H9 (cell line): ENCODE measurements around the gene ARHGAP26. TPM values are rescaled to one million over a fixed set of nuclear protein-coding genes. Genes with fewer than 3 reads are reported as not detected.

Experiments
- DNase-seq: peaks from one replicate; pipeline ENCODE4 v3.0.0-alpha.2; 2017
- H2AFZ ChIP-seq: one replicate; pipeline ENCODE4 v1.6.1; 2013; ENCODE audit warnings: mild to moderate bottlenecking, low read length, control low read depth, moderate library complexity
- H2AK5ac ChIP-seq: 2 replicates; pipeline ENCODE4 v1.6.1; 2013; ENCODE audit warnings: low read length, control low read depth, mixed read lengths; ENCODE audit not compliant: insufficient read length
- H2BK120ac ChIP-seq: one replicate; pipeline ENCODE4 v1.6.1; 2013; ENCODE audit warnings: low read depth, mild to moderate bottlenecking, low read length, control low read depth, inconsistent platforms; ENCODE audit not compliant: poor library complexity, severe bottlenecking
- H2BK12ac ChIP-seq: 2 replicates; pipeline ENCODE4 v1.6.1; 2013; ENCODE audit warnings: low read length, control low read depth, mixed read lengths, low read depth; ENCODE audit not compliant: insufficient read length
- H2BK15ac ChIP-seq: 2 replicates; pipeline ENCODE4 v1.6.1; 2013; ENCODE audit warnings: low read depth, low read length, control low read depth
- H2BK20ac ChIP-seq: one replicate; pipeline ENCODE4 v1.6.1; 2013; ENCODE audit warnings: low read depth, mild to moderate bottlenecking, low read length, control low read depth, inconsistent platforms; ENCODE audit not compliant: poor library complexity, severe bottlenecking
- H2BK5ac ChIP-seq: 2 replicates; pipeline ENCODE4 v1.6.1; 2013; ENCODE audit warnings: low read length, control low read depth, mixed read lengths; ENCODE audit not compliant: insufficient read length
- H3K14ac ChIP-seq: 2 replicates; pipeline ENCODE4 v1.6.1; 2013; ENCODE audit warnings: low read length, control low read depth; ENCODE audit not compliant: insufficient read depth
- H3K18ac ChIP-seq: 2 replicates; pipeline ENCODE4 v1.6.1; 2013; ENCODE audit warnings: low read depth, mild to moderate bottlenecking, mixed read lengths, low read length, control low read depth; ENCODE audit not compliant: insufficient read length
- H3K23ac ChIP-seq: 2 replicates; pipeline ENCODE4 v1.6.1; 2013; ENCODE audit warnings: low read length, control low read depth, mixed read lengths, low read depth; ENCODE audit not compliant: insufficient read length
- H3K23me2 ChIP-seq: 2 replicates; pipeline ENCODE4 v1.6.1; 2013; ENCODE audit warnings: low read depth, mild to moderate bottlenecking, mixed read lengths, low read length, control low read depth; ENCODE audit not compliant: insufficient read length, poor library complexity, severe bottlenecking
- H3K27ac ChIP-seq: 2 replicates; pipeline ENCODE4 v1.5.1; 2013; ENCODE audit warnings: low read length, control low read depth, mixed read lengths, low read depth; ENCODE audit not compliant: insufficient read length
- H3K27me3 ChIP-seq: 2 replicates; pipeline ENCODE4 v1.6.1; 2013; ENCODE audit warnings: low read length, control low read depth, inconsistent platforms; ENCODE audit not compliant: insufficient read depth
- H3K4ac ChIP-seq: 2 replicates; pipeline ENCODE4 v1.6.1; 2013; ENCODE audit warnings: low read depth, mild to moderate bottlenecking, control low read depth, inconsistent platforms, low read length, moderate library complexity
- H3K4me1 ChIP-seq: 2 replicates; pipeline ENCODE4 v1.6.1; 2013; ENCODE audit warnings: low read length, control low read depth, inconsistent platforms; ENCODE audit not compliant: insufficient read depth
- H3K4me2 ChIP-seq: 2 replicates; pipeline ENCODE4 v1.6.1; 2013; ENCODE audit warnings: low read length, control low read depth, mixed read lengths; ENCODE audit not compliant: insufficient read length, insufficient read depth
- H3K56ac ChIP-seq: 2 replicates; pipeline ENCODE4 v1.6.1; 2013; ENCODE audit warnings: low read depth, mild to moderate bottlenecking, mixed read lengths, low read length, control low read depth; ENCODE audit not compliant: insufficient read length
- H3K79me1 ChIP-seq: 2 replicates; pipeline ENCODE4 v1.6.1; 2013; ENCODE audit warnings: low read depth, mild to moderate bottlenecking, moderate library complexity, low read length, control low read depth, inconsistent platforms; ENCODE audit not compliant: insufficient read depth, poor library complexity, severe bottlenecking
- H3K79me2 ChIP-seq: 2 replicates; pipeline ENCODE4 v1.6.1; 2013; ENCODE audit warnings: low read length, control low read depth, inconsistent platforms; ENCODE audit not compliant: insufficient read depth
- H3K9ac ChIP-seq: 2 replicates; pipeline ENCODE4 v1.6.1; 2013; ENCODE audit warnings: low read length, control low read depth, mixed read lengths; ENCODE audit not compliant: insufficient read length; ENCODE audit errors: extremely low read depth
- H3K9me3 ChIP-seq: one replicate; pipeline ENCODE4 v1.6.1; 2013; ENCODE audit warnings: low read depth, low read length, inconsistent platforms; ENCODE audit not compliant: control insufficient read depth
- H3T11ph ChIP-seq: one replicate; pipeline ENCODE4 v1.6.1; 2013; ENCODE audit warnings: mild to moderate bottlenecking, low read length, control low read depth, inconsistent platforms
- H4K20me1 ChIP-seq: one replicate; pipeline ENCODE4 v1.6.1; 2013; ENCODE audit not compliant: control insufficient read depth, insufficient read length, insufficient read depth
- H4K5ac ChIP-seq: 2 replicates; pipeline ENCODE4 v1.6.1; 2013; ENCODE audit warnings: low read depth, mild to moderate bottlenecking, mixed read lengths, low read length, control low read depth; ENCODE audit not compliant: insufficient read length
- H4K8ac ChIP-seq: replicated peaks from 2 replicates; pipeline ENCODE4 v1.6.1; 2013; ENCODE audit warnings: low read length, control low read depth, mixed read lengths, low read depth; ENCODE audit not compliant: insufficient read length
- H4K91ac ChIP-seq: 2 replicates; pipeline ENCODE4 v1.6.1; 2013; ENCODE audit warnings: low read depth, mild to moderate bottlenecking, moderate library complexity, mixed read lengths, low read length, control low read depth; ENCODE audit not compliant: insufficient read length
- H3K27ac Mint-ChIP-seq, 3 experiments: 2 replicates in 2 of 3; 3 replicates in 1 of 3; pipeline ENCODE4 v1.8.0; 2020 to 2021; ENCODE audit warnings: mixed read lengths in 3 of 3, mild to moderate bottlenecking in 1 of 3, moderate library complexity in 1 of 3
- H3K27me3 Mint-ChIP-seq: 2 replicates; pipeline ENCODE4 v1.8.0; 2021; ENCODE audit warnings: low read depth, mild to moderate bottlenecking, moderate library complexity, mixed read lengths
- H3K36me3 Mint-ChIP-seq, 3 experiments: 2 replicates in 2 of 3; 3 replicates in 1 of 3; pipeline ENCODE4 v1.8.0; 2020 to 2021; ENCODE audit warnings: low read depth in 3 of 3, mixed read lengths in 3 of 3; ENCODE audit not compliant: insufficient read depth in 1 of 3
- H3K4me1 Mint-ChIP-seq, 2 experiments: 2 replicates each; pipeline ENCODE4 v1.8.0; 2020; ENCODE audit warnings: mixed read lengths in 2 of 2
- H3K4me3 Mint-ChIP-seq, 2 experiments: 2 replicates in 1 of 2; 3 replicates in 1 of 2; pipeline ENCODE4 v1.8.0; 2020 to 2021; ENCODE audit warnings: mild to moderate bottlenecking in 2 of 2, mixed read lengths in 2 of 2, moderate library complexity in 1 of 2
- H3K9me3 Mint-ChIP-seq, 2 experiments: 2 replicates in 1 of 2; 3 replicates in 1 of 2; pipeline ENCODE4 v1.8.0; 2020; ENCODE audit warnings: mild to moderate bottlenecking in 2 of 2, mixed read lengths in 2 of 2, moderate library complexity in 1 of 2
- CTCF ChIP-seq: fragments of 200-600 bp; sonication (generic); conservative IDR thresholded peaks from 3 replicates; pipeline ENCODE4 v1.8.0; 2021; ENCODE audit warnings: antibody characterized with exemption, mild to moderate bottlenecking
- WGBS: extraction: QIAGEN DNeasy Blood & Tissue Kit; methylation state at CpG from one replicate; pipeline ENCODE4 v1.1.7; 2013; ENCODE audit warnings: missing lambda C conversion rate, low lambda C conversion rate, mixed read lengths; ENCODE audit not compliant: insufficient read length; ENCODE audit errors: extremely low coverage; 5-methylcytosine and 5-hydroxymethylcytosine counted together
- total RNA-seq: library from RNA; stranded (reverse); gene quantifications from 2 replicates; pipeline ENCODE4 v1.2.1, GENCODE V29; 2021

ARHGAP26 gene
- total RNA-seq, 1 experiment from 2014 or later: 13.8 TPM

DNA sequence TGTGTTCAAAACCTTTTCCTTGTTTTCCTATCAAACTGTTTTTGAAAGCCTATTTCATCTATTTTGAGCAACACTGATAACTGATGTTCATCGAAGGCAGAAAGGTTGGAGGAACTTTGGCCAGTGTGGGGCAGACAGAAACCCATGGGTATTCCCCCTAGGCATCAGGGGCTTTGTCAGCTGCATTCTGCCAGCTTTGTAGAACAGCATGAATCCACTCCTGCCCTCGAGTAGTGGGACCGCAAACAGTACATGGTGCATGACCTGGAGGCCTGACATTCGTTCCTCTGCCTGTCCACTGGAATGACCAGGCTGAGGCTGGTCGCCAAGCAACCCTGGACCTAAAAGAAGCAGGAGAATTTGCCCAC, 22.7 kb downstream of the ARHGAP26 start:
- Histone ChIP-seq H2BK120ac (no peak overlapping the region), H3K14ac (no peak overlapping the region), H4K5ac (no peak overlapping the region), H2BK5ac (no peak overlapping the region), H3K27ac (no peak overlapping the region), H3K9ac (no peak overlapping the region), H3T11ph (no peak overlapping the region), H3K4me1 (no peaks in the 10 kb centered on the region), H2AFZ (no peak overlapping the region), H4K91ac (no peak overlapping the region), H3K23ac (no peak overlapping the region), H2BK12ac (no peak overlapping the region), H3K4ac (no peak overlapping the region), H3K56ac (no peak overlapping the region), H4K8ac (no peak overlapping the region), H3K18ac (no peak overlapping the region), H3K27me3 (no peaks in the 10 kb centered on the region), H3K4me2 (no peak overlapping the region), H3K79me1 (no peaks in the 10 kb centered on the region), H4K20me1 (no peaks in the 10 kb centered on the region), H3K79me2 (peaks cover 3% of the 10 kb centered on the region; the same call in 1 of the 2 replicates), H3K9me3 (no peaks in the 10 kb centered on the region), H3K23me2 (no peaks in the 10 kb centered on the region), H2BK20ac (no peak overlapping the region), H2BK15ac (no peak overlapping the region), H2AK5ac (no peak overlapping the region)
- H3K9me3 Mint-ChIP-seq: no peaks in the 10 kb centered on the region
- no peak overlapping the region for H3K27ac Mint-ChIP-seq
- no peaks in the 10 kb centered on the region for H3K36me3 Mint-ChIP-seq
- WGBS: no CpG with 5 or more reads among the region's 5 CpGs
- H3K4me3 Mint-ChIP-seq: no peak overlapping the region
- no peak for TF ChIP-seq CTCF
- peaks cover 9 to 10% of the 10 kb centered on the region in 2 experiments for H3K4me1 Mint-ChIP-seq
- DNase-seq: no peak
- no peaks in the 10 kb centered on the region for H3K27me3 Mint-ChIP-seq
